DMS79 (cell line): ENCODE data around the gene LBHD1.
A peak's percentile ranks its signal among the peaks of the same experiment; 100 is the strongest.
"Not testable (repeated sequence)": the region's sequence is repeated elsewhere in the genome, so short reads cannot be mapped to it uniquely, and the experiment has no call there.

Experiments used
- DNase-seq: peaks from one replicate; lab custom pipeline; 2025; lab: John Stamatoyannopoulos, UW

Gene LBHD1

DNA sequence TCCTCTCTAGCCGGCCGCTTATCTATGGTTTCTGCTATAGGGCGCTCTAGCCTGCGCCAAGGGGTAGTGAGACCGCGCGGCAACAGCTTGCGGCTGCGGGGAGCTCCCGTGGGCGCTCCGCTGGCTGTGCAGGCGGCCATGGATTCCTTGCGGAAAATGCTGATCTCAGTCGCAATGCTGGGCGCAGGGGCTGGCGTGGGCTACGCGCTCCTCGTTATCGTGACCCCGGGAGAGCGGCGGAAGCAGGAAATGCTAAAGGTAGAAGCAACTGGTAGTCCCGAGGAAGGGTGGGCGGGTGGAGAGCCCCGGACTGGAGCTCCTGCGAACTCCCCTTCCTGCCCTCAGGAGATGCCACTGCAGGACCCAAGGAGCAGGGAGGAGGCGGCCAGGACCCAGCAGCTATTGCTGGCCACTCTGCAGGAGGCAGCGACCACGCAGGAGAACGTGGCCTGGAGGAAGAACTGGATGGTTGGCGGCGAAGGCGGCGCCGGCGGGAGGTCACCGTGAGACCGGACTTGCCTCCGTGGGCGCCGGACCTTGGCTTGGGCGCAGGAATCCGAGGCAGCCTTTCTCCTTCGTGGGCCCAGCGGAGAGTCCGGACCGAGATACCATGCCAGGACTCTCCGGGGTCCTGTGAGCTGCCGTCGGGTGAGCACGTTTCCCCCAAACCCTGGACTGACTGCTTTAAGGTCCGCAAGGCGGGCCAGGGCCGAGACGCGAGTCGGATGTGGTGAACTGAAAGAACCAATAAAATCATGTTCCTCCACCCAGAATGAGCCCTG is at the start of gene LBHD1, which contains the start of gene UQCC3:
Gene LBHD1 (minus strand): TSS at position 660 of the 782 bp plus-strand sequence. CDS start 2,236 bp downstream, outside the sequence.
Gene UQCC3 (plus strand): TSS at position 66 of the 782 bp plus-strand sequence. CDS start 73 bp downstream, at position 139.
- DNase-seq: peak; percentile 68

DNA sequence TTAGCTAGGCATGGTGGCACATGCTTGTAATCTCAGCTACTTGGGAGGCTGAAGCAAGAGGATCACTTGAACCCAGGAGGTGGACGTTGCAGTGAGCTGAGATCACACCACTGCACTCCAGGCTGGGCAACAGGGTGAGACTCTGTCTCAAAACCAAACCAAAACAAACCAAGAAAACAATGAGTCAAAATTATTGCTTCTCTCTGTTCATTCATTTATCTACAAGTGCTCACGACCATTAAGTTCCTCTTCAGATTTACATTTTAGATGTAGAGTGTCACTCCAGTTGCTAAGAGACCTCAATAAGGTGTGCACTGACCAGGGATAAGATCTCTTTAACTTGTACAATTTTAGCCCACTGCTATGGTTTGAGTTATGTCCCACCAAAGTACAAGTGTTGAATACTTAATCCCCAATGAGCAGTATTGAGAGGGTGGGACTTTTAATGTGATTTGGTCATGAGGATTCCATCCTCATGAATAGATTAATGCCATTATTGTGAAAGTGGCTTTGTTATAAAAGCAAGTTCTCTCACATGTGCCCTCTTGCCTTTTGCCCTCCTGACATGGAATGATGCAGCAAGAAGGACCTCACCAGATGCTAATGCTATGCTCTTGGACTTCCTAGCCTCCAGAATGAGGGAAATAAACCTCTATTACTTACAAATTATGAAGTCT is 47.4 kb upstream of the LBHD1 start:
- DNase-seq: no peak

DNA sequence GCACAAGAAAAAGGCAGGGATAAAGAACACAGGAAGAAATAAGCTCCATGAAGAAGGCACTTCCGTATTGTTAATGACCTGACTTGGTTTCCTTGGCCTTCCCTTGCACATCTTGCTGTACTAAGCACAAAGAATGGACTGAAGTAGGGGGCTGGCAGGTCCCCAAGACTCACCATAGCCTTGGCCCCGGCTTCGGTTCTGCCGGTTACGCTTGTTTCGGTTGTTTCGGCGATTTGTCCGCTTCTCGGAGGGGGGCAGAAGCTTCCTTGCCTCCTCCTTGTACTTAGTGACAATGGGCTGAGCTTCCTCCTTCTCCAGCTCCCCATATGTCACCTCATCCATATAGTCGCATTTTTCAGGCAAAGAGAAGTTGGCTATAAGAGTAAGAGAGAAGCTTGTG is 44.7 kb upstream of the LBHD1 start:
- no peak for DNase-seq

- DNase-seq: no peak
Measured at GRCh38 chr11:62716206-62716605, 44.1 kb upstream of the LBHD1 start.

DNA sequence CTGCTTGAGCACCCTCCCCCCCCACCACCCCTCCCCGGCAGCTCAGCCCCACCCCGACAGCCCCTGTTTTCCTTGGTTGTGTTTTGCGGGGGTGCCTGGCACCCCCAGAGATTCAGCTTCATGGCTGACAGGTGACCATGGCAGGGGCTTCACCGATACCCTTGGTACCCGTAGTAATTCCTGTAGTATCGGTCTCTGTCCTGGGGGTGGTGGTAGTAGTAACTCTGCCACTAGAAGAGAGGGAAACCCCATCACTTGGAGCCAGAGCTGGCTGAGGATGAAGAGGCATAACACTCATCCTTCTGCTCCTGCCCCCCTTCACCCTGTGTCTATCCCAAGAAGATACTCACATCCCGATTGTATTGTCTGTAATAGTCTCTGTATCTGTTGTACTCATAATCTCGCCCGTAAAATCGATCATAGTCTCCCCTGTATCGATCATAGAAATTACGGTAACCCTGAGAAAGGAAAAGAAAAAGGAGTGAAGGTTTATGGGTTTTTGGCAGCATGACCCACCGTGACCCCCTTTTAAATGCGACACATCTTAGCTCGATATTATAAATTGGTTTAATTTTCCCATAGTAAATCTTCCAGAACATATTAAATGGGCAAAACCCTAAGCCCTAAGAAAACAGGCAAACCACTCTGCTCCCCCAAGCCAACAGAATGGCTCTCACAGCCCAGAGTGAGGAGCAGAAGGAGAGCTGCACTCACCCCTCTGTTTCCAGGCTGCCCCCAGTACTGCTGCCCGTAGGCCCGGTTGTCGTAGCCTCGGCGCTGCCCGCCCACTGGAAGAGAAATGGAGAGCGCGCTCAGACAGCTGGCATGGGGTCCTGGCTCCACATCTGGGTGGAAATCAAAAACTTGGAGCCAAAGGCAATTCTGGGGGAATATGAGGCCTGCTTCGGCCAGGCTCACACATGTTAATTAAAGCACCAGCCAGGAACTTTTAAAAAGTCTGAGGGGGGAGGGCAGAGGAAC is 43.4 kb upstream of the LBHD1 start:
- no peak for DNase-seq

GRCh38 chr11:62713343-62713742 is 41.3 kb upstream of the LBHD1 start:
- no peak for DNase-seq

DNA sequence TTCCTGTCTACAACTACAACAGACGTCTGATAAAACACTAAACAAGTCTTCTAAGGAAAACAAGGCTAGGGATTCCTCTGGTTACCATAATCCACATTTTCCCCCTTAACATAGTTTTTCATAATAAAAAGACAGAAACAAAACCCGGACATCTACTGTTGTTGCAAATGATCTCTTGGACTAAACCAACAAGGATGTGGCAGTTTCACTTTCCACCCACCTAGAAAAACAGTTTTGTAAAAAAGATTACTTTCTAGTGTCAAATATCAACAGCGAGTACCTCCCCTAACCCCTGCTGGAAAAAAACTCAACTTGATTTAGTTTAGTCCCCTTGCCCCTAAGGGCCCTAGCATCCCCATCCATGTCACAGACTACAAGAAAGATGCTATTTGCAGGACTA is 40.8 kb upstream of the LBHD1 start:
- no peak for DNase-seq

- no peak for DNase-seq
Measured at GRCh38 chr11:62712276-62712812, 40.3 kb upstream of the LBHD1 start.

- no peak for DNase-seq
Measured at GRCh38 chr11:62710001-62710345, 37.9 kb upstream of the LBHD1 start.

- peak; percentile 98 for DNase-seq
Measured at GRCh38 chr11:62709247-62710000, 37.4 kb upstream of the LBHD1 start.

DNA sequence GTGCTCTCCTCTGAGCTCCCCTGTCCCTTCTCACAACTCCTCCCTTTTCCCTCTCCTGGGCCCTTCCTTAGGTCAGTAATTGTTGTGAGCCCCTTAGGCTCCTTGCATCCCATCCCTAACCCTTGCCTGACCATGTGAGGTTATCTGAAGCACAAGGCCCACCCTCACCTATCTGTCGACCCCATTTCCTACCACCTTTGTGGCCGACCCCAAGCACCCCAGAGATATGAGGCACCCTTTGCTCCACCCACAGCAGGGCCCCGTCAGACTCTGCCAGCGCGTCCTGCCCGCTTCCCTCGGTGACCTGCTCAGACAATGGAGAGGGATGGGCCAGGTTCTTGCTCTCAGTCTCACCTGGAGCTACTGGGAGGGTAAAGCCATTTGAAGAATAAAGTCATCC is 36.7 kb upstream of the LBHD1 start:
- peak; percentile 88 for DNase-seq

DNA sequence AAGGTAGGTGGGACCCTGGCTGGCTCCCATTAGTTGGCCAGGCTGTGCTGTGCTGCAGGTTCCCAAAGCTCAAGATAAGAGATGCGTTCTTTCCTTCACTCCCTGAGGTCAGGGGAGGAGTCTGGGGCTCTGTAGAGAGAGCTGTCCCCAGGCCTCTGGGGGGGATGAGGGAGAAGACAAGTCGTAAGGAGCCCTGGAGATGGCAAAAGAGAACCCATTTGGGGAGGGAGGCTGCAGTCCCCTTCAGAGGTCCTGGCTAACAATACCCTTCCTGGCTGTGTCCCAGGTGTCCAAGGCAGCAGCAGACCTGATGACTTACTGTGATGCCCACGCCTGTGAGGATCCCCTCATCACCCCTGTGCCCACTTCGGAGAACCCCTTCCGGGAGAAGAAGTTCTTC is 36.3 kb upstream of the LBHD1 start:
- peak; percentile 43 for DNase-seq

GRCh38 chr11:62707277-62707861 is 35.3 kb upstream of the LBHD1 start, which contains the start of the genes BSCL2 and GNG3:
TSS of gene BSCL2 (minus strand) at chr11:62707424. CDS start at chr11:62707195, 229 bp downstream.
TSS of gene GNG3 (plus strand) at chr11:62707676. CDS start at chr11:62708296, 620 bp downstream.
- DNase-seq: peak; percentile 96

DNA sequence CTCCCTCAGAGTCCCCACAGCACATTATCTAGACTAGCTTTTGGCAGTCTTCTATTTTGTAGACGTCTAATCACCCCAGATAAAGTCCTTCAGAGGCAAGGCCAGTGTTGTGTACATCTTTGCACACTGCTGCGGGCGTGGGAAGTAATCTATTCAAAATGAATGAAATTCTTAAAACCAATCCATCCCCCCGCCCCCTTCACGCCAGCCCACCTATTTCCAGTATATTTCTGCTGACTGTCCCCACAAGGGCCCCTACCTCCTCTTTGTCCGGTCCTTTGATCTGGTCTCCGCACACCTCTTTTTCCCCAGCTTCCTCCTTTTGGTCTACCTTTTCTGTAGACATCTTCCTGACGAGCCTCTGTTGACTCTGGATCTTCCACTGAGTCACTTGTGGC is 34.8 kb upstream of the LBHD1 start:
- no peak for DNase-seq

- peak; percentile 92 for DNase-seq
Measured at GRCh38 chr11:62705880-62706849, 34.1 kb upstream of the LBHD1 start.

- peak; percentile 33 for DNase-seq
Measured at GRCh38 chr11:62705413-62705812, 33.3 kb upstream of the LBHD1 start.

- not testable (repeated sequence) for DNase-seq
Measured at GRCh38 chr11:62703921-62704320, 31.9 kb upstream of the LBHD1 start.

GRCh38 chr11:62702246-62702645 is 30.2 kb upstream of the LBHD1 start:
- no peak for DNase-seq

DNA sequence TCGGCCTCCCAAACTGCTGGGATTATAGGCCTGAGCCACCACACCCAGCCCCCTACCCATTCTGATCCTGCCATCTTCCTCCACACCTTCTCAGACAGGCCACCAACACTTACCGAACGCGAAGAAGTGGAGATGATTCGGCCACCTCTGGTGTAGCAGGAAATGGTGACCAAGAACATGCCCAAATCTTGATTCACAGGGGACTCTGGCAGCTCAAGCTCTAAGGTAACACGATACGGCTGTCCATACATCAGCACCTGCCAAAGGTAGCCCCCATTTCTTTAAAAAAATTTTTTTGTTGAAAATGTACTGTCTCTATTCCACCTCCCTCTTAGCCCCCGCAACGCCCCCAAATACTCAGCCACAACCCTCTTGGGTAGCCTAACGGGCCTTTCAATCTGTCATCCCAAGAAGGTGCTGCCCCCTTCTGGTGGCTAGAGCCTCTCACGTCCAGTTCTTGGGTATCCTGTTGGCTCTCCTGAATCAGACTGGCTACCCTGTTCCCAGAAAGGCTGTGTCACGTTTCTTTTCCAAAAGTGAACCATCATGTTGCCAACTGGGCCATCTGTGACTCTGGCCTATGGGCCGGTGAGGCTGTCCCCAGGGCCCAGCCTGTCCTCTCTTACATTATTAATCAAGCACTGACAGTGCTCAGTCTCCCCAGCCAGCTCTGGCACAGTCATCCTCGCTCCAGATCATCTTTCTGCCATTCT is 22.5 kb upstream of the LBHD1 start:
- peak; percentile 6 for DNase-seq
